Central memory CD4-positive, alpha-beta T cell (primary cell): ENCODE measurements around the gene ADGRL1.
"Not testable (repeated sequence)": the region's sequence is repeated elsewhere in the genome, so short reads cannot be mapped to it uniquely, and the experiment has no call there.

Experiments
- DNase-seq: peaks from one replicate; pipeline ENCODE4 v3.0.0; 2022

The ADGRL1 gene

DNA sequence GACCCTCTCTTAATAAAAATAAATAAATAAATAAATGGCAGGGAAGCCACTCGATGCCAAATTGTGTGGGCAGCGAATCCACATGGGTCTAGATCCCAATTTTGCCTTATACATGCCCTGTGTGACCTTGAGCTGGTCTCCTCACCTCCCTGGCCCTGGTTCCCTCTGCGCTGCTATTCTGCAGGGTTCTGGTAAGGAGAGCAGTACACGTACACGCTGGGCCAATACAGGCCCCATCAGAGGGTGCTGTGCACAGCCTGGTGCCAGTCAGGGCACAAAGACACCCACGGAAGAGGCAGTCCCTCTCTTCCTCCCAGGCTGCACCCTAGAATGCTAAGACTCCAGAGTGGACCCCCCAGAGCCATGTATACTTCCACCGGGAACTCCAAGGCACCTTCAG, 17.9 kb downstream of the ADGRL1 start:
- not testable (repeated sequence) for DNase-seq

DNA sequence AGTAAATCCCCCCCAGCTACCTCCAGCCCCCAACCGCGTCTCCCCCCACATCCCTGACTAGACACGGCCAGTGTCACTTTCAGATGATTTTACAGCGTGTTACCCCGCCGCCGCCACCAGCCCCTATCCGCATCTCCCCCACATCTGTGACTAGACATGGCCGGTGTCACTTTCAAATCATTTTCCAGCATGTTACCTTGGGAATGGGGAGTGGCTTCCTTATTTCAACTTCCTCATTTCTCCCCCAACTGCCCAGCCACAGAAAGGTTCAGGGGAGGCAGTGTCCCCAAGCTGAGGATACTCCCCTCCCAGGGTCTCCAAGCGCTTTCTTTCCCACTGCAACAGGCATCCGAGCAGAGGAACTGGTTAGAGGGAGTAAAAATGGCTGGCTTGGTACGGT, 18.4 kb downstream of the ADGRL1 start:
- no peak for DNase-seq

DNA sequence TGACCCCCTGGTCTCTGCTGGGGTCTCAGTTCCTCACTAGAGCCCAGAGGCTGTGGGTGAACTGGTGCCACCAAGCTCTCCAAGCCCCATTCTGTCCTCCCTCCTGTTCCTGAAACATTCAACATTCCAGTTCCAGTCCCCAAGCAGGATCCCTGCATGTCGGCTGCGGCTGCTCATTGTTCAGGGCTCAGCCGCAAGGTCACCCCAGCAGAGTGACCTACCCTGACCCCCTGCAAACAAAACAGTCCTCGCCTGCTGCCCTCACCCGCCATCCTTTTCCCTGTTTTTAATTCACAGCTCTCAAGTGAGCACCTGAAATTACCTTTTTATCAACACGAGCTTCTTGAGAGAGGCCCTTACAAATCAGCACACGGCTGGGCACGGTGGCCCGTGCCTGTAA, 19.3 kb downstream of the ADGRL1 start:
- DNase-seq: not testable (repeated sequence)

DNA sequence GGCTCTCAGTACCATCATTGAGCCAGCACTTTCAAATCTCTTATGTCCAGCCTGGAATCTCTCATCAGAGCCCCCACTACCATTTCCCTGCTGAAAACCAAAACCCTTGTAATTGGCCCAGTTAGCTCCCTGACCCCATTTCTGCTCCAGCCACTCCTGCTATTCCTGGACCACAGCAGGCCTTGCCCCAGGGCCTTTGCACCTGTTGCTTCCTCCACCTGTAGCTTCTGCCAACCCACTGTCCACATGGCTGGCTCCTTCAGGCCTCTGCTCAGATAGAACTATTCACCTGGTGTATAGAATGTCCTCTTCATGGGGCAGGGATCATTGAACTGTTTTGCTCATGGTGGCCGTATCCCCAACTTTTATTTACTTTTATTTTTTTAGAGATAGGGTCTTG, 20.3 kb downstream of the ADGRL1 start:
- not testable (repeated sequence) for DNase-seq

DNA sequence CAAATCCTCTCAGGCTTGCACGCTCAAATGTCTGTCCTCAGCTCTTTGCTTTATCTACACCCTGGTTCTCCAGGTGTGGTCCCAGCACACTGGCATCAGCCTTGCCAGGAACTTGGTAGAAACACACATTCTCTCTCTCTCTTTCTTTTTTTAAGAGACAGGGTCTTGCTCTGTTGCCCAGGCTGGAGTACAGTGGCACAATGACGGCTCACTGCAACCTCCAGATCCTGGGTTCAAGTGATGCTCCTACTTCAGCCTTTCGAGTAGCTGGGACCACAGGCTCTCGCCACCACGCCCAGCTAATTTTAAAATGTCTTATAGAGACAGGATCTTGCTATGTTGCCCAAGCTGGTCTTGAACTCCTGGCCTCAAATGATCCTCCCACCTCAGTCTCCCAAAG, 20.8 kb downstream of the ADGRL1 start:
- no peak for DNase-seq

DNA sequence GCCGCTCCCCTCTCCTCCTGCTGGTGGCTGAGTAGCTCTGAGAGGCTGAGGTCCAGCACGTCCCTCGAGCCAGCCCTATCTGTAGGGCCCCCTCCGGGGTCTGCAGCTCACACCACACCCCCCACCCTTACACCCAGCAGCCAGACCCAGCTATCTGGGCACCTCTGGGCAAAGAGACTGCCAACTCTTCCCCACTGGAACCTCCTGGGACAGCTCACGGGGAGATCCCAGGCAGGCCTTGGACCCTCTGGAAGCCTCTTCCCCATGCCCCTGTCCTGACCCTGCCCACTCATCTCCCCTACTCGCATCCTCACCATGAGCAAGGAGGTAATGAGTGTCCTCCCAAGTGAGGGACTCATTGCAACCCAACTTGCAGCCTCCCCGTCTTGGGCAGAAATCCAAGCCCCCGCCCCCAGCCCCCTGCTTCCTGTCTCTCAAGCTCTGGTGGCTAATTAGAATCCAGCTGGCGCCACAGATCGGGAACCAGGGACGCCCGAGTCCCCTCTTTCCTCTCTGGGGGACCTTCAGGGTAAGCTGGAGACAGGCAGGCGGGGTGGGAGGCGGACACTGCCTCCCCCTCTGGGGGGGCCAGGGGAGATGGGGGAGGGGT, 22.1 kb downstream of the ADGRL1 start:
- no peak for DNase-seq

DNA sequence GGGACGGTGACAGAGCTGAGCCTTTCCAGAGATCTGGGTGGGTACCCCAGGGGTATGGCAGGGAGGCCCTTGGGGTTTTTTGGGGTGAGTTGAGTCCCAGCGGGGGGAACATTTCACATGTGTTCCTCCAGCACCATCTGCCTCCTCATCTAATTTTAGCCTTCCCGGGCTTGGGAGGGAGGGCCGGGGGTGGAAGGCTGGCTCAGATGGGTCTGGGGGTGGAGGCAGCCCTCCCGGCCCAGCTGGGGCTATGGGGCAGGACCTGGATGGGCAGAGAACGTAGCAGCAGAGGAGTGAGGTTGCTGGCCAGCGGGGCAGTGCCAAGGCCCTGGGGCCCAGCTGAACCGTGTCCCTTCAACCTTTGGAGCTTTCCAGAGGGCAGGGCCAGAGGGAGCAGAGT, 23.5 kb downstream of the ADGRL1 start:
- DNase-seq: no peak

DNA sequence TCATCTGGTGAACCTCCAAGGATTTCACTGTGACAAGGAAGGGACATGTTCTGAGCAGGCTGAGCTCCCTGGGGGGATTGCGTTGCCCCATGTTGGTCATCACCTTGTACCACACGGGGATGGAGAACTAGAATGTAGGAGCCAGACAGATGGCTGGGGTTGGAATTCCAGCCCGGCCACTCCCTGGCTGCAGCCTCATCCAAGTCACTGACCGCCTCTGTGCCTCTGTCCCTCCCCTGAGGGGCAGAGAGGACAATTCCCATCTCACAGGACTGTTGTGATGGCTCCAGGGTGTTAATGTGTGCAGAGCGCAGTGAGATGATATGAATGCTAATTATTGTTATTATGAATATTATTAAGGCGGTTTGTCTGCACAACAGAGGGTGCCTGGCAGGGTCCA, 24.1 kb downstream of the ADGRL1 start:
- no peak for DNase-seq

DNA sequence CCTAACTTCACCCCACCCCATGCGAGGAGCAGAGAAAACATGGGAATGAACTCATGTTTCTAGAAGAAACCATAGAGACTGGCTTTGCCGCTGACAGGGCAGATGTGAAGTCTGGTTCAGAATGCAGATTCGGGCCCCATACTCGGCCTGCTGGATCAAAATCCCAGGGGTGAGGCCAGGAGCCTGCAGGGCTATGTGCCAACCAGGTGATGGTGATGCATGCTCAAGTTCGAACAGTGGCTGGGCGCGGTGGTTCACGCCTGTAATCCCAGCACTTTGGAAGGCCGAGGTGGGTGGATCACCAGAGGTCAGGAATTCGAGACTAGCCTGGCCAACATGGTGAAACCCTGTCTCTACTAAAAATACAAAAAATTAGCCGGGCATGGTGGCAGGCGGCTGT, 24.8 kb downstream of the ADGRL1 start:
- not testable (repeated sequence) for DNase-seq

DNA sequence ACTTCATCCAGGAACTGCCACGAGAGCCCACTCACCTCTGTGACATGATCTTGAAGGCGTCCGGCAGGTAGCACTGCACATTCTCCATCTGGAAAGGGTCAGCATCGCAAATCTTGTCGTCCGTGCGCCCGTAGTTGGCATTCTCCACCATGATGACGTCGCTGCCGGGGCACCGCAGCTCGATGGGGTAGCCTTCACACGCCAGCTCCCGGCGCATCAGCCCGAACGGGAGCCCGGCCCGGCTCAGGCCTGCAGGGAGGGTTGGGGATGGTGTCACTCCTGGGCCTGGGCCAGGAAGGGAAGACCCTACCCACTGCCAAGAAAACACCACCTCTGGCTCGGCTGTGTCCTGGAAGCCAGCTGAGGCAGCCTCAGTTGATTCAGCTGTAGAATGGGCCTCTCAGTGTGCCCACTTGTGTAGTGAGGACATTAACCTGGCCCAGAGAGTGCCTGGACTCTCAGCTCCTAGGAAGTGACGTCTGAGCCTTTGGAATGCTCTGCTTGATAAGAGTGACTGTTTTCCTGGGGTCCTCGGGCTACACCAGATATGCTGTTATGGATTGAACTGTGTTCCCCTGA, 28.4 kb downstream of the ADGRL1 start:
- DNase-seq: no peak

DNA sequence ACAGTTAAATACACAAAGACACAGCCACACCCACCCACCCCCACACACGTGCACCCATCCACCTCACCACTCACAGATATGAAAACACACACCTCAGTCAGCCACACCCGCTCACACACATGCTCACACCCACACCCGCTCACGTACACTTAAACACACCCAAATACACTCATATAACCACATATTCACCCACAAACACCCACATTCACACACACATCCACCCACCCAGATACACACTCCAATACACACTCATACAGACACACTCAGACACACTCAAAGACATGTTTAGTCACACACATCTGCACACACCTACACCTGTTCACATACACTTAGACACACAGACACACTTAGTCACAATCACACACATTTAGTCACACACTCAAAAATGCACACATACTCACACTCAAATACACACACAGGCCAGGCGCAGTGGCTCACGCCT, 30.6 kb downstream of the ADGRL1 start:
- DNase-seq: no peak

DNA sequence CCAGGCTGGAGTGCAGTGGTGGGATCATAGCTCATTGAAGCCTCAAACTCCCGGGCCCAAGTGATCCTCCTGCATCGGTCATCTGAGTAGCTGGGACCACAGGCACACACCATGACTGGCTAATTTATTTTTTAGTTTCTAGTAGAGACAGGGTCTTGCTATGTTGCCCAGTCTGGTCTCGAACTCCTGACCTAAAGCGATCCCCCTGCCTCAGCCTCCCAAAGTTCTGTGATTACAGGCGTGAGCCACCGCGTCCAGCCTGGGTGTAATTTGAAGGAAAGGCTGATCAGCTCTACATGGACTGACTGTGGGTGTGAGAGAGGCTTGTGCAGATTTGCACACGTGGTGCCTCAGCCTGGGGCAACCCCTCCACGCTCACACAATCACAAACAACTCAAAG, 31.1 kb downstream of the ADGRL1 start:
- DNase-seq: no peak

DNA sequence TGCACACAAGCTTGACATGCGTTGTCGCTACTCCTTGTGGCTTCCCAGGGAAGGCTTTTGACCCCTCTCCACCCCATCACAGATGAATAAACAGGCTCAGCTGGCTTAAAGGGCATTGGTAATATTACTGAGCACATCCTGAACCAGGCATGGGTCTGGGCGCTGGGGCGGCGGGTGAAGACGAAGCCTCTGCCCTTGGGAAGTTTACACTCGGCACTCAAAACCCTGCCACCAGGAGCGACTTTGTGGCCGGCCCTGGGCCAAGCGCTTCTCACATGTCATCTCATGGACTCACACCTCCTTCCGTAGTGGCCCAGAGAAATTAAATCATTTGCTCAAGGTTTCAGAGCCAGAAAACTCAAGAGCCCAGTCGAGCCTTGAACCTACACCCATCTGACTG, 37.0 kb downstream of the ADGRL1 start:
- no peak for DNase-seq

DNA sequence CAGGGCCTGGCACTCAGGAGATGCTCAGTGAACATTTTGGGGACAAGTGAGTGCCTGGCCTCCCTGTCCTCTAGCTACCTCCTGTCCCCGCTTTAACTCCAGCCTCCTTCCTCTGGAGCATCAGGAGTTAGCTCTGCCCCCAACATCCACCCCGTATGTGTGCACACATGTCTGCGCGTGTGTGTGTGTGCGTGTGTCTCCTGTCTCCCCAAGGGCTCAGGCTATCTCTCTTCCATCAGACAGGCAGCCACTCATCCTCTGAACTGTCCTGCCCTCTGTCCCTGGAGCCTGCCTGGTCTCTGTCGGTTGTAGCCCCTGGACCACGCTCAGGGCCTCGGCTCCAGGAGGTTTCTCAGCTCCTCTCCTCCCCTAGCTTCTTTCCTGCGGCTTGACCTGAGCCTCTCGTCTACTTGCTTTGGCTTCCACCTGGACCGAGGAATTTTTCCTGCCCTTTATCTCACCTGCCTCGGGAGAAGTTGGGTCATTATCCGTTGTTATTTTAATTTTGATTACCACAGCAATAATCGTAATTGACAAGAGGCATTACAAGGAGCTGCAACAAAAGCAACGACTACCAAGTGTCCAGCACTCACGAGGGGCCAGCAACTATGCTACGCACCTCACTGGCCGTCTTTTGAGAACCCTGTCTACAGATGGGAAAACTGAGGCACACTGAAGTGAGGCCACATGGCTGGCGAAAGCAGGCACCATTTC, 37.6 kb downstream of the ADGRL1 start:
- DNase-seq: no peak

DNA sequence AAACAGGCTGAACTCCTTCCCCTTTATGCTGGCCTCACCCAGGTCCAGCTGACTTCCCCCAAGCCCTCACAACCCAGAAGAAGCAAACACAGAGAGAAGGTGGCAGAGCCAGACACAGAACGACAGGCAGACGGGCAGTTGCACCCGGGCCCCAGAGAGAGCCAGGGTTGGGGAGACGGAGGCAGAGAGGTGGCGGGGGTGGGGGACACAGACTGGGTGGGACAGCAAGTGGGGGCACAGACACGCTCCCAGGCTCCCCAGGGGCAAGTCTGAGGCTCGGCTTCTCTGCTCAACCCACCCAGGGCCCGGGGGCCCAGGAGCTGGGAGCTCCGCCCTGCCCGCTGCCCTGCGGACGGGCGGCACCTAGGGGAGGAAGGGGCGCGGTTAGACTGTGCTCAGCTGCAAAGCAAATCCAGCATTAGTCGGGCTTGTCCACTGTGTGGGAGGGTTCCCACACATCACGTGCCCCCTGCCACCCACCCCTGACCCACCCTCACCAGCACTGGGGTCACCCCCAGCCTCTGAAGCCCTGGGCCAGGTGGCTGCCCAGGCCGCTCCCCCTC, 38.3 kb downstream of the ADGRL1 start:
- DNase-seq: peak; percentile 28

DNA sequence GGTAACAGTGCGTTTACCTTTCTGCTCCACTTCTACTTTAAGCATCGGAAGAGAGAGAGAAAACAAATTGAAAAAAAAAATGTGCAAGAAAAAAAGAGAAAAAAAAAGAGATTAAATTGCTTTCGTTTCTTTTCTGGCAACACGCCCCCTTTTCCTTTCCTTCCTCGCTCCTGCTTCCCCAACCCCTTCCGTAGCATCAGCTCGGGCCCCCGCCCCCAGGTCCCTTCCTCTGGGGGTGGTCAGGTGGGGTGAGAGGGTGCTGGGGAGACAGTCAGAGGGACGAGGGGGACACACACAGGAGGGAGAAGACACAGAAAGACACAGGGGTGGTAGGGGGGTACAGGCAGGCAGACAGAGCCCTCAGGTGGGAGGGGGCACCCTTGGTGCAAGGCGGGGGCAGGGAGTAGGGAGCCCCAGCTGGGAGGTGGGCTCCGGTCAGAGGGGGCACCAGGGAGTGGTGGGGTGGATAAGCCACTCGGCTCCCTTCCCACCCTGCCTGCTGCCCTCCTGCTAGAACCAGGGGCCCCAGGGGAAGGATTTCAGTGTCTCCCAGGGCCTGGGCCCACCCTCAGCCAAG, 38.9 kb downstream of the ADGRL1 start:
- DNase-seq: peak; percentile 26

DNA sequence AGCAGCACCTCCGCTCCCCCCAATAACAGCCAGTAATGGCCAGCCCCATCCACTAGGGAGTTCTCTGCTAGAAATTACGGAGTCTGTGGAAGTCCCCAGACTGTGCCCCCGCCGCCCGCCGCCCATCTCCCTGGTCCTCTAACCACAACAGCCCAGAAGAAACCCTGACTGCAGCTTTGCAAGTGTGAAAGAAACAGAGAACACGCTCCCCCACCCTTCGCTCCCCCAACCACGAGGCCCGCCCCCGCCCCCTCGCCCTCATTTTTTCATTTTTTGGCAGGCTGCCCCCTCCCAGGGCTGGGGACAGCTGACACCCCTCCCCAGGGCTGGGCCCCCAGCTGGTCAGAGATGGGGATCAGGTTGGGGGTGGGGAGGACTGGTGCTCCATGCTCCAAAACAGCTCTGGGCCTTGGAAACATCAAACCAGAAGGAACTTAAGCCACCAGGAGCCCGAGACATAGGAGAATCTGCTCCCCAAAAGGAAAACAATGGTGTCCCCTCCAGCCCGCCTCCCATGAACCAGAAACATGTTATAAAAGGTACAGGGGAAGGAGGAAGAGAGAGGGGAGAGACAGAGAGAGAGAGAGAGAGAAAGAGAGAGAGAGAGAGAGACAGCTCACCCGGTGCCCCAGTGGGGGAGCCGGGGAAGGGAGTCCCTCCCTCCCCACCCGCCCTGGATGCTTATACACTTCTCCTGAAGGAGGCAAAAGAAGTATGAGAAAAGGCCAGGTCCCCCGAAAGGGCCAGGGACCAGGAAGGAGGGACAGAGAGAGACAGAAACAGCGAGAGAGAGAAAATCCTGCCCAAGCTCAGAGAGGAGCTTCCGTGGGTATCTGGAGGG, 39.8 kb downstream of the ADGRL1 start:
- DNase-seq: peak; percentile 28

DNA sequence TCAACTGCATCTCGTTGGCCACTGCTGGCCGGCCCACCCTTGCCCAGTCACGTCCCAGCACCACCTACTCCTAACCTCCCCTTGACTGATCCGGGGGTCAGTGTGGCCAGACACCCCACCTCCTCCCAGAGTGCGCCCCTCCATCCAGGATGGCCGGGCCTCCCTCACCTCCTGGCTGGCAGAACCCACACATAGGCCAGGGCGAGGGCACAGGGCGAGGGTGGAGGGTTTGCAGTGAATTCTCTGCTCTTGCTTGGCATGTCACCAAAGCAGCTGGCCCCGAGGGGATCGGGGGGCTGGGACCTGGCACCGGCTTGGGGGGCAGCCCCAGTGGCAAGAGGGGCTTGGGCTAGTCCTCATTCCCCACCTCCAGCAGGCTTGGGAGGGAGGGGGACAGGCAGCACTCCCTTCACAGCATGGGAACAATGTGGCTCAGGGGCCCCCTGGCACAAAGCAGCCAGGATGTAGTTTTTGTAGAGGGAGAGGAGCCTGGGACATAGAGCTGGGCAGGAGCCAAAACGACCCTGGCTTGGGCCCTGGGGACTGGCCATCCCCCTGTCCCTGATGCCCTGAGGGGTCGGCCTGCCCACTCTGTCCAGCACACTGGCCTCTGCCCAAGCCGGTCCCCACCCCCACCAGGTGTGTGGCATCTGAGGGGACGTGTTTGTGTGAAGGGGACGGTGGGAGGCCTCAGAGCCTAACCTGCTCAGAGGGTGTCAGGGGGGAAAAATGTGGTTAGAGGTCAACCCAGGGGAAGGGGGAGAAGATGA, 41.1 kb downstream of the ADGRL1 start:
- no peak for DNase-seq

DNA sequence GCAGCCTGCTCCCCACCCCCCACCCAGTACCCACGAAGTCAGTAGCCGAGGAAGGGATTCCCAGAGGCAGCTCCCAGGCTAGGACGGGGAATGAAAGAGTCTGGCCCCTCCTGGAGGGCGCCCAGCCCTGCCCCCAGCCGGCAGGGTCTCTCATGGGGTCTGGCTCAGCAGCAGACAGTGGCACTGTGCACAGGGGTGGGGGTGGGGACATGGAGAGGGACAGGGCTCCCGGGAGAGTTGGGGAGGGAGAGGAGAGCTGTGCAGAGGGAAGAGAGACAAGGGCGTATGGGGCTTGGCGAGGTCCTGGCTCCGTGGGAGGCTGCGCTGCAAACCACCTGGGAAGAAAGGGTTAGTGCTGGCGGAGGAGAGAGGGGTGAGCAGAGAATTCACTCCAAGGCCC, 41.9 kb downstream of the ADGRL1 start:
- DNase-seq: no peak

DNA sequence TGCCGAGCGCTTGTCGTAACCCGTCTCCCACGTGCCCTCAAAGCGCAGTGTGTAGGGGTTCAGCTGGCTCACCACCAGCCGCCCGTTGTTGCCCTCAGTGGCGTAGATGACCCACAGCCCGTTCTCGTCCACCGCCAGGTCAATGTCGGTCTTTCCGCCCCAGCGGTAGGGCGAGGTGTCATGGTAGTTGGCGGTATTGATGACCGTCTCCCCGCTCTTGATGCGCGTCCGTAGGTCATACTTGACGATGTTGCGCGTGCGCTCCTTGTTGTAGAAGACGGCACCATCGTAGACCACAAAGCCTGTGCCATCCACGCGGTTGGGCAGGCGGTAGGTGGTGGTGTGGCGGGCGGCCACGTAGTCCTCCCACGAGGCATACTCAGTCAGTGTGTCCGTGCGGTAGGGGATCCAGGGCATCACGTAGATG, 43.1 kb downstream of the ADGRL1 start:
- no peak for DNase-seq

DNA sequence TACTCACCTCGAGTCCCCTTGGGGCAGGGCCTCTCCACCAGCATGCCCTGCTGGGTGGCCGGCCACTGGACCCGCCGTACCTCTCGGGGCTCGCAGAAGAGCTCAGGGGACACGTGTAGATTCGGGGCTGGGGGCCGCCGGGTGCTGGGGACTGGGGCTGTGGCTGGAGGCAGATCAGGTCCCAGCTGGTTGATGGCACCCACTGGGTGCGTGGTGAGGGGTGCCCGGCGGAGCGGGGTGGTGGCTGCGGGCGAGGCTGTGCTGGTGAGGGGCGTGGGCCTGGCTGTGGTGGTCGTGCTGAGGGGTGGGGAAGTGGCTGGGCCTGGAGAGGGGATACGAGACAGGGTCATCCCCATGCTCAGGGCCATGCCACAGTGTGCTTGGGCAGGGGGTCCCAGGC, 44.7 kb downstream of the ADGRL1 start:
- no peak for DNase-seq
